NCI-H2171 treated with DMSO at 0.1 percent for 48 hours (cell line): ENCODE data around the gene MYOCD.

Experiments
- DNase-seq: peaks from one replicate; lab custom pipeline; 2025; lab: John Stamatoyannopoulos, UW

Gene MYOCD

DNA sequence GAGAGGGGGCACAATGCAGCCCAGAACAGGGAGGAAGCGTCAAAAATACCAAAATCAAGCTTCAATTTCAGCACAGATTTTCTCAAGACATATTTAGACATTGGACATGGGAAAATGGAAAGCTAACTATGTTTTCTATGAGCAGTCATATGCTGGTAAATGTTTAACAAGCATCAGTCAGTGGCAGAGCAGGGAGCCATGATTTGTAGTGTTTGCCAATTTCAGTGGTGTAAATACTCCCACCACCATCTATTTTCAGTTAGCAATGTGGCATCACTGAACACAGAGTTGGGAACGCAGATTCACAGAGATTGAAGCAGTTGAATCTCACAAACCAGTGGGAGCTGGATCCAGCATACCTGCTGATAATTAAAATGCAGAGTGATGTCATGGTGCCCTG is 24.6 kb upstream of the MYOCD start:
- DNase-seq: no peak

DNA sequence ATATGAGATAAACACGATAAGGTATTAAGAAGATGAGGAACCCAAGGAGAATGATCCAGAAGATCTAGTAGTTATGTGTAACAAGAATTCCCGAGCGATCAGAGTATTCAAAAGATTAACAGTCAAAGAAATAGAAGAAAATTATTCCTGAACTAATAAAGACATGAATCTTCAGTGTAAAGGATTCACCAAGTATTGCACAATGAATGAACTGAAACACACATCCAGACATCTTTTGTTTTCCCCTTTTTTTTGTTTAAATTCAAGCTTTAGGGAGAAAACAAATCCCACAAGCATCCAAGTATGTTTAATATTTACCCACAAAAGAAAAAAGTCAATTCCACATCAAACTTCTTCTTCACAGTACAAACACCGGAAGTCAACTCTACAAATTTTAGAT is 23.7 kb upstream of the MYOCD start:
- DNase-seq: no peak

DNA sequence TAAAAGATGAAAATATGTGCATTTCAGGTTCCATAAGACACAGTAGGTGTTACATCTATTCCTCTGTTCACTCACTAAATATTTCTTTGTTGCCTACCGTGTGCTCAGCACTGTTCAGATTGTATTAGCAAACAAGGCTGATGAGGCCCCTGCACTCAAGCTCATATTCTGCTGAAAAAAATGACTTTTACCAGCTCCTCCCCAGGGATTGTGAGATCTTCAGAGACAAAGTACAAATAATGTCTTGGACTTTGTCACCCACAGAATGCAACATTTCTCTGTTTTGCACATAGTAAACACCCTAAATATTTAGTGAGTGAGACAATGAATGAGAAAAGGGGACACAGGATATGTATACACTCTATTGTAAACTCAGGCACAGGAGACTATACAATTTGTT is 21.9 kb upstream of the MYOCD start:
- DNase-seq: no peak

DNA sequence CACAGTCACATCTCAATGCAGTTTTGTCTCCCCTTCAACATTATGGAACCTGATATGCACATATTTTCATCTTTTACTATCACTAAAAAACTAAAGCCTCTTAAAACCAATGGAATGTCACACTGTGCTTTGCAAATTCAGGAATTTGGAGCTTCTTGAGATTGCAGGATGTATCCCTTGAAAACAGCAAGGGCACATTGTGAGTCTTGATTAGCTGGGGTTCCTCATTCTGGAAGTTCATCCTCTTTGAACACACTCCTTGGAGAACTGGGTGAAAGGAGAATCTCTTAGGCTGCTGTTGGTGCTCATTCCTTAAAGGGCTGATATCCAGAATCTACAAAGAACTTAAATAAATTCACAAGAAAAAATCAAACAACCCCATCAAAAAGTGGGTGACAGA is 21.1 kb upstream of the MYOCD start:
- DNase-seq: no peak

DNA sequence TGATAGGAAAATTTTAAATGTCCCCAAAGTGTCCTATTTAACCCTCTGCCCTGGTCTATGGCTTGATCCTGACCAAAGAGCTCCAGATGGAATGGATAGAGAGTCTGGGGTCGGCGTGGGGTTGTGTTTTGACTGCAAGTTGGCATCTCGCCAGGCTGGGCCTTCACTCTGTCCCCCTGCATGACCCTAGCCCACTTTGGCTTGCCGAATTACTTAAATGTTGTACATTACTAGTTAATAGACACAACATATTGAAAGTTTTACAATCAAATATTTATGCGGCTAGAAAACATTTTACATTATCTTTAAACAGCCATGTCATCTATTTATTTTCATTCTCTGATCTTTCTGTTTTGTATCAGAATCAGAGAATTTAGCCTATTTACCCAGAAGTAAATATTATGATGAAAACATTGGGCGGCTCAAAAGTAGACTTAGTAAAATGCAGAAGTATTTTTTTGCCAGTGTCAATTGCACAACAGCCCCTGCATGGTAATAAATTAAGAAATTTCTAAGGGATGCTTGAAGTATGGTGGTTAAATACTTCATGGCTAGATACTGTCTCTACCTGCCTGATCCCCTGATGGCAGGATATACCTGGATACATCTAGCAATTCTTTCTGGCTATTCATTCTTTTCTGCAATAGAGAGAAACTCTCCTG is 18.8 kb upstream of the MYOCD start:
- no peak for DNase-seq

DNA sequence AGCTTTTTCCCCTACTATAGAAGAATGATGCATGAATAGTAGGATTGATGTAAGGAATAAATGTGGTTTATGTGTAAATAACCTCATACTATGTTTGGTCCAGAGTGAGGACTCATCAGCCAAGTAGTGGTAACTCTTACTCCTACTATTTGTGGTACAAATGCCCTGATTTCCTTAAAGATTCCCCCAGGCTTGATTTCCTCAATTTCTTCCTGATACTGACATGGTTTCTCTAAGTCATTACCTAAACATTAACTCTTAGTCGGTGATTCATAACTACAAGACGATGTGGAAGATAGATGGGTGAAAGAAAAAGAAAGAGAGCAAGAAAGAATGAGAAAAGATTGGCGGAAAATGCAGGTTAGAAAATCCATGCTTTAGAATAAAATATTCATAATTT is 17.2 kb upstream of the MYOCD start:
- no peak for DNase-seq

DNA sequence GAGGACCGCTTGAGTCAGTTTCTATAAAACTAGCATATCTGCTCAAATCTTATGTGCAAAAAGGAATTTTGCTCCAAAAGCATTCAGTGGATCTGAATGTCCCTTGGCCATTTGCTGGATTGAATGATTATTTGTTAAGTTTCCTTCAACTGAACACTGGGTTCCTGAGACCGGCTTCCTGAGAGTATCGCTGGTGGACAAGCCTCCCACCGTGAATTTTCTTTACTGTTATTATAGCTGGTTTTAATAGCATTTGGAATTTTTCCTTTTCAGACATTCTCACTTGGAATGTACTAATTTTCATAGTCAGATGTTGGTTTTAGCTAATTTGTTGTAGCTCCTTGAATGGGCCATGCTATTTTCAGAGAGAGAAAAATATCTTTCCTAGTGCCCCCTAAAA is 9.8 kb upstream of the MYOCD start:
- no peak for DNase-seq

DNA sequence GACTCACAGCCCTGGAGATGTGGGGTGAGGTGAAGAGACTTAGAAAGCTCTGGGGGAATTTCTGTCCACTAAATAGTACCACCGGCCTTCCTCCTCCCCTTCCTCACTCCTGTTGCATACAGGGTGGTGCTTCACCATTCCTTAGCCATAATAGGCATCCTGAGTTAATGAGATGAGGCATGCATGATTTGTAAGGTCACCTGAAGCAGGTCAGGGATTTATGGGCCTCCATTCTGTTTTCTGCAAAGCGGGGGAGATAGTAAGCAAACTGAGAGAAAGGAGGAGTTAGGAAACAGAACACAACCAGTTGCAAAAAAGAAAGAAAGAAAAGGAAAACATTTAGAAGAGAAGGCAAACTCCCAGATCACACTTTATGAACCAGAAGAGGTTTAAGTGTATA is 9.3 kb upstream of the MYOCD start:
- no peak for DNase-seq

DNA sequence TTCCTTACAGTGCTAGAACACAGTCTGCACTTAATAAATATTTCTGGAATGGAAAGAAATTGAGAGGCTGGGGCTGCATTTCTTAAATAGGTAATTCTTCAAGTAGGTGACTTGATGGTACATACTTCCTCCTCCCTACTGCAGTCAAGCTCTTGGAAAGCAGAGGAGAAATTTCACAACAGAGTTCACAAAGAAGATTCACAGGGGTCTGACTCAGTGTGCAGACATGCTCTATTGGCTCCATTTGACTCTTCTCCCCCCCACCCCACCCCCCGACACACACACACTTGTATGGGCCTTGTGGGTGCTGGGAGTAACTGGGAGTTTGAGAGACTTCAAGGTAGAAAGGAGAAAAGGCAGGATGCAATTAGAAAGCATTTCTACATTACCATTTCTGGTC is 6.2 kb upstream of the MYOCD start:
- no peak for DNase-seq

DNA sequence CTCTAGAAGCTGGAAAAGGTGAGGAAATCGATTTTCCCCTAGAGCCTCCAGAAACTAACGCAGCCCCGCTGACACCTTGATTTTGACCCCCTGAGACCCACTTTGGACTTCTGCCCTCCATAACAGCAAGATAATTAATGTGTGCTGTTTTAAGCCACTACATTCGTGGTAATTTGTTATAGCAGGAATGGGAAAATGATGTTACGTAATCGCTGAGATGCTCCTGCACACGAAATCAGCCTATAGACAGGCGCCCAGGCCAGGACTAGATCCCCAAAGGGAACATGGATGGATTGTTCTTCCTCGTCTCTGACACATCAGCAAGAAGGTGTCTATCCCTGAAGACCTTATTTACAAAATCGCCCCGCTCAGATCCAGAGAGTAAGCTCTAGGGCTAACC is 1.4 kb upstream of the MYOCD start:
- no peak for DNase-seq

DNA sequence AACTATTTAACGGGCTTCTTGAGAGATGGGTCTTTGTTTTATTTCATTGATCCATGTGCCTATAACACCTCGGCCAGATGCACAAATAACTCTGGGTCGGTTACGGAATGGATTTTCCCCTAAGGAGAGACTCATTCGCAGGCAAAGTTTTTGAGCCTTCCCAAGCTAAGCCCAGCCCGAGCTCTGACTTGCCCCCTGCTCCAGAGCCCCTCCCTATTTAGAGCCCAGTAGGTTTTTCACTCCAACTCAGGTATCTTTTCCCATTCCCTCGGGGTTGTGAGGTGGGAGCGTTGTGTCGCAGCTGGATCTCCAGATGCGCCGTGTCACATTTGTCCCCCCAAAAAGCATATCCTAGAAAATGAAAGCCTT is 812 bp upstream of the MYOCD start:
- no peak for DNase-seq

DNA sequence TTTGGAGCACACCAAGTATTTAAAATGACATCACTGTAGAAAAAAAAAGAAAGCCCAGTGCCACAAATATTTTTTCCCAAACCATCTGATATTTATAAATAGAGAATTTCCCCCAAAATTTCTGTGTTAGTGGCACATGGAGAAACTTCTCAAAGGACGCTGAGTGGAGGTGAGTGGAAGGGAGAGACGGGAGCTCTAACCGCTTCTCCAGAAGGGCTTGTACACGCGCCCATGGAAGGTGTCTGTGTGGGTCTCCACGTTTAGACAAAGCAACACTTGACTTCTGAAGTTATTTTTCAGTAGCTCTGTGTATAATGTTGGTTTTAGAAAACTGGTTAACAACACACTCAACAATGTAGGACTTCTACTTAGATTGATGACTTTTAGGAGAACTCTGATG is 1.0 kb downstream of the MYOCD start:
- DNase-seq: no peak

DNA sequence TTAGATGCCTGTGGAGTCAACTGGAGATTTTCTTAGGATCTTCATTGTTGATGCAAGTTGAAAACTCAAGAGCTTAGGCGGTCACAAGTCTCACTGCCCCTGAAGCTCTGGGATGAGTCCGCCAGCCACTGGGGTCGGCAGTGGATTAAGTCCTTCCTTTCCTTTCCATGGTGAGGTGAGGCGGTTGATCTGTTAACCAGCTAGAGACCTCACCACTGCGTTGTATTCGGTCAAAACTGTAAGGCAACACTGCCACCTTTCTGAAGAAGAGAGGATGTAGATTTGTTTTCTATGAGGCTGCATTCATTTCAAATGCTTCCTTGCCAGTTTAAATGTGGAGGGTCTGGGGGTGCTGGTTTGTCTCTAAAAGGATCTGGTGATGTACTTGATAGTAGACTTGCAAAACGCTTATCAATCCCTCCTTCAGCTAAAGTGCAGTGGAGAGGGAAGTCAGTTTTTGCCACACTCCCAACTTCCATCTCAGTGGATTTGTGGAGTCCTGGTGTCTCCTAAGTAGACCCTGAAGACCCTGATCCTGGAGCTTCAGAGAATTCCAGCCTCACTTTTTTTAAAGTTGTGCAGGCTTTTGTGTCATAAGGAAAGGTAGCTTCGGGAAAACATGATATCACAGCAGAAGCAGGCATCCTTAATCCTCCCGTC is 1.7 kb downstream of the MYOCD start:
- no peak for DNase-seq

DNA sequence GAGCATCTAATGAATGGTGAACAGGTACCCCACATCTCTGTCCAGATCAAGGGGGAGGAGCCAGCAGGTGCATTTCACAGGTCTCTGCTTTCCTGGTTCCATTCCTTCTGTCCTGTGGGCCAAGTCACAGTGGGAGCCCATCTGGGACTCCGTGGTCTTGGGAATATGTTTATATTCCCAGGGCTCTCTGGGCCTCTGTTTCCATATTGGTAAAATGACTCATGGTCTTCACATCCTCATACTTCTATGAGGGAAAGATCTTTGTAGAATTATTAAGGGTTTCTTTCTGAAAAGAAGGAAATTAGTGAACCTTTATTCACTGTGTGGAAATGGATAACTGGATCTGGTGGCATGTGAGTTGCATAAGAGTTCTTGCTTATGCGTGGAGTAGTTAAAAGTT is 6.2 kb downstream of the MYOCD start:
- no peak for DNase-seq

DNA sequence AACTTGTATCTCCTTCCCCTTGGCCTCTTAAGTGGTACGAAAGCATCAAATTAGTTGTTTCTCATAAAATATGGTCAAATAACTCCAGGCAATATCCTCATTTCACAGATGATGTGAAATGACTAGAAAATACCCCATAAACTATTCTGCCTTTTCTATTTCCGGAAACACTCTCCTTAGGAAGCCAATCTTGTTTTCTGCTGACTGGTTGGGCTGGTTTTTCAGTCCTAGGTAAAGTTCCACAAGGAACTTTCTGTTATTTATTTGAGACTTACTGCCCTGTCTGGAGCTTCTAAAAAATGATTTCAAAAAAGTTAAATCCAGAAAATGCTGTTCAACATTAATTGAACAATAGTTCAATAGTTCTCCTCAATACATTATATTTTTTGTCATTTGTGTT is 7.3 kb downstream of the MYOCD start:
- DNase-seq: no peak

DNA sequence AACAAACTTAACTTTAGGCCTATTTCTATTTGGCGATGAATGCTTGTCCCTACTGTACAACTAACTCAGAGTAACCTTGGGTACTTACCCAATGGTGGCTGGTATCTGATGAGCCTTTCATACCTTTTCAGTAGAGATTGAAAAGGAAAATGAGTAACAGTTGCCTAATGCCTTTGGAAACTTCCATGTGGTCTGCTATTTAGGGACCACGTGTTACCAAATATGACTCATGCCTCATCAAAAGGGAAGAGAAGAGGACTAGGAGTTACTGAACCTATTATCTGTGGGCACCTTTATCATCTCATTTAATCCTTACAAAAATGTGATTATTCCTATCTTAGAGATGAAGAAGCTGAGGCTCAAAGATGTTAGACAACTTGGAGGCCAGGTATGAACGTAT is 8.1 kb downstream of the MYOCD start:
- no peak for DNase-seq

DNA sequence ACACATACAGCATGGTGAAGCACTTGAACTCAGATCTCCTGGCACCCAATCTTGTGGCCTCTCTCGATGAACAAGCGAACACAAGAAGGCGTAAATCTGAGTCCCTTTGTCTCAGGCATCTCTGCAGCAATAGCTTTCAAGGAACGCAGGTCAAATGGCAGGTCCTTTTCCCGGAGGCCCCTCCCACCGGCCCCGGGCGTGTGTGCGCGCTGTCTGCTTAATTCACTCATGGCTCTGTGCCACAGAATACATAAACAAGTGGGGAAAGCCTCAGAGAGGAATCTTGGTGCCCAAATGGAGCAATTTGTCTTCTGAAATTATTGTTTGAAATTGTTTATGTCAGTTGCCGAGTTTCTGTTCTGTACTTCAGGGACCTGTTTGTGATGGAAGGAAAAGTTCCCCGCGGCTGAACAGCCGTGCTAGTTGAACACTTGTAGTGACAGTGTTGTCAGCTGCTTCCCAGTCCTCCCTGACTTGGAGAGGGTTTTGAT is 14.8 kb downstream of the MYOCD start:
- DNase-seq: peak; percentile 11

DNA sequence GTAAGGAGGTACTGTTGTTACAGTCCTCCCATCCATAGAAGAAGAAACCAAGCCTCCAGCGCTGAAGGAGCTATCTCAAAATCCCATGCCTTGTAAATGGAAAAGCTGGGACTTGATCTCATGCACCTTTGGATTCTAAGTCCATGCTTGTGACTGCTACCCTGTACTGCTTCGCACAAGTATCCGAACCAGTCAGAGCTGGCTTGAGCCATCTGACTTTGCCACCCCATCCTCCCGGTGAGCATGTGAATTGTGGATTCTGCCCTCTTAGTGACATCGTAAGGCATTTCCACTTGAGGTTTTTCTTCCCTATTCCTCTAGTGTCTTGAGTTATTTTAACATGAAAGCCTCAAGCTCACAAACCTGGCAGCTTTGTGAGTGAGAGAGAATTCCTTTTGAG is 15.3 kb downstream of the MYOCD start:
- DNase-seq: no peak

DNA sequence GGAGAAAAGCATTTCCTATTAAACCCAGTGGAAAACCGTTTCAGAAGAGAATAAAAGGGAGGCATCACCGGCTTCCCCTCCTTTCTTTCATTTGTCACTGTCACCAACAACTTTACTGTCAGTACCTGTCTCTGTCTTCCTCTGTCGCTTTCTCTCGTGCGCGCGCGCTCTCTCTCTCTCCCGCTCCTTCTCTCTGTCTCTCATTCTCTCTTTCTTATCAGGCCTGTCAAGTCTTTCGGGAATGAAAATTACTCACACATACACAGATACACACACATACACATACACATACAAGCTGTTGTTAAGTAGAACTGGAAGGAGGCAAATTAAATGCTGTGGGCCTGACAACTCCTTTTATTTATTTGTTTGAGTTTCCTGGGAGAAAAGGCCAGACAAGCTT is 17.6 kb downstream of the MYOCD start:
- DNase-seq: no peak

DNA sequence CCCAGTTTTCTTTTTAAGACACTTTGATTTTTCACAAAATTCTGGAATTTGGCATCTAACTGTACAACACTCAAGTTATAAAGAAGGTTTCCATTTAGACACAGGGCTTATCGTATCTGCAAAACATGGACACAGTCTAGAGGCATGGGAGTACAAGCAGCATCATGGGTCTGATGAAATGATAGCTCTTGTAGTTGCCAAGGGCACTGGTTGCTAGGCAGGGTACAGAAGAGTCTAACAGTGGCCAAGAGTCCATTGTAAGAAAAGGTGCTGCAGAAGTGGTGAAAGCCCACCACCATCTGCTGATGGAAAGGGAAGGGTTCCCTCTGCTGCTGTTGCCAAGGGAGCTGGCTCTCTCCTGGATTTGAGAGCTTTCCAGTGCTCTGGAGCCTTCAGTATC is 20.8 kb downstream of the MYOCD start:
- no peak for DNase-seq

DNA sequence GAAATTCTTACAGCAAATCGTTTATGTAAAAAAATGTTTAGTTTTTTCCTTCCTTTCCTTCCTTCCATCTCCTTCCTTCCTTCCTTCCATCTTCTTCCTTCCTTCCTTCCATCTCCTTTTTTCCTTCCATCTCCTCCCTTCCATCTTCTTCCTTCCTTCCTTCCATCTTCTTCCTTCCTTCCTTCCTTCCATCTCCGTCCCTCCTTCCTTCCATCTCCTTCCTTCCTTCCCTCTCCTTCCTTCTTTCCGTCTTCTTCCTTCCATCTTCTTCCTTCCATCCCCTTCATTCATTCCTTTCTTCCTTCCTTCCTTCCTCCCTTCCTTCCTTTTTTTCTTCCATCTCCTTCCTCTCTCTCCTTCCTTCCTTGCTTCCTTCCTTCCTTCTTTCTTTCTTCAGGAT is 22.7 kb downstream of the MYOCD start:
- no peak for DNase-seq

DNA sequence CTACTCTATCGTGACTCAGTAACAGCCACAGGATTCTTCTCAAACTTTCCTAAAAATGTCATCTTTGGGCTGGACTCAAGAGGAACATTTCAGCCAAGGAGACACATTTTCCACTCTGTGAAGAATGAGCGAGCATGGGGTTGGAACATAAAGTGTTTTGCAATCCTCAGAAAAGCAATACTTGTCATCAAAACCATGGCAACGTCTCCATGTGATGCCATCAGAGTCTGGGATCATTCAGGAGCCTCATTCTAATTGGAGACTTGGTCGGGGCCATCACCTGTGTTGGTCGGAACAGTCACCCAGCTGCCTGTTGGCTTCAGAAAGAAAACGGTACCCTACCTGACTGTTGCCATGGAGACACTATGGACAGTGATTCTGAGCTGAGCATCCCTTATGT is 25.5 kb downstream of the MYOCD start:
- DNase-seq: no peak

DNA sequence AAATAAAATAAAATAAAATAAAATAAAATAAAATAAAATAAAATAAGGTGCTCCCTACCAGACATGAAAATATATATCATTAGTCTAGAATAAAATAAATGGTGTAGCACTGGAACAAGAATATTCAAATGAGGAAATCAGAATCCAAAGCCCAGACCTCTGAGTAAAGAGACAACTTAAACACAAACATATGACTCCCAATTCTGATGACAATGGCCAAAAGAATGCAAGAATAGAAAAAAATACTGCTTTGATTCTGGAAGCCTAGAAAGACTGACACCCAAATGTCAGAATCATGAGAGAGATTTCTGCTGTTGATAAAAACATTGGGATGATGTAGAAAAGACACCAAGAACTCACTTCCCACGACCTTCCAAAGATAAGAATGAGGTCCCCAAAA is 27.9 kb downstream of the MYOCD start:
- DNase-seq: no peak

DNA sequence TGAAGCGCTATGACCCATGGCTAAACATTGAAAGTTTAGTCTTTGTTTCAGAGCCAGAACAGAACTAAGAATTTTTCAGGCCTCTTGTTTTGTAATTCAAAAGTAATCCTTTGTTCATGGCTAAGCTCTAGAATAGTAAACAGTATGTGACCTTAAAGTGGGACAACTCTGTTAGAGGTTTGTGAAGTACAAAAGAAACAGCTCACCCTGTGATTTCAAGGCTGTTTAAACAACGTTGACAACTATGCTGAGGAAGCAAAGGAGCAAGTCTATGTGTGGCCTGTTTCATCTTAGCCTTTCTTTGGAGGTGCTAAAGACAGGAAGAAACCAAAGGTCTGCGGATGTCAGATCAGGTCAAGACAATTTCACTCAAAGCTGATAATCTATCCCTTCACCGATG is 40.4 kb downstream of the MYOCD start:
- no peak for DNase-seq
